Natural killer cell (primary cell): ENCODE data around the gene TSSK6. TPM values are rescaled to one million over a fixed set of nuclear protein-coding genes. Genes with fewer than 3 reads are reported as not detected.

Experiments
- ATAC-seq, 3 donors: fragments of 150-1000 bp in 2 of 3; fragments of 200-7000 bp in 1 of 3; cut with Tn5 transposase; 1 replicate in 1 of 3; 2 replicates in 2 of 3; pipeline ENCODE4 v1.10.0; 2021; ENCODE audit warnings: mild to moderate bottlenecking in 2 of 3, moderate library complexity in 2 of 3
- DNase-seq, 2 donors: peaks; one replicate each; pipeline versions ENCODE4 v3.0.0 to v3.0.0-alpha.2; 2013 to 2021; ENCODE audit warnings: mixed read lengths in 1 of 2
- H3K27ac ChIP-seq: one replicate; pipeline ENCODE4 v1.5.1; 2013; ENCODE audit warnings: mild to moderate bottlenecking, low read length
- H3K27me3 ChIP-seq: one replicate; pipeline ENCODE4 v1.6.1; 2013; ENCODE audit warnings: low read length; ENCODE audit not compliant: control insufficient read depth, insufficient read depth
- H3K36me3 ChIP-seq: one replicate; pipeline ENCODE4 v1.6.1; 2013; ENCODE audit warnings: low read length; ENCODE audit not compliant: control insufficient read depth, insufficient read depth
- H3K4me1 ChIP-seq: one replicate; pipeline ENCODE4 v1.6.1; 2013; ENCODE audit warnings: low read length; ENCODE audit not compliant: control insufficient read depth, insufficient read depth
- H3K4me3 ChIP-seq: one replicate; pipeline ENCODE4 v1.5.1; 2013; ENCODE audit warnings: low read length
- H3K9me3 ChIP-seq: one replicate; pipeline ENCODE4 v1.6.1; 2013; ENCODE audit warnings: low read length; ENCODE audit not compliant: control insufficient read depth, insufficient read depth
- H3K27ac Mint-ChIP-seq, 2 donors: one replicate each; pipeline ENCODE4 v1.8.0; 2022; ENCODE audit warnings: mild to moderate bottlenecking in 2 of 2, mixed read lengths in 2 of 2, moderate library complexity in 1 of 2
- H3K27me3 Mint-ChIP-seq, 2 donors: one replicate each; pipeline ENCODE4 v1.8.0; 2022; ENCODE audit warnings: low read depth in 2 of 2, mixed read lengths in 2 of 2
- H3K36me3 Mint-ChIP-seq: one replicate; pipeline ENCODE4 v1.8.0; 2022; ENCODE audit warnings: mixed read lengths
- H3K4me1 Mint-ChIP-seq, 2 donors: one replicate each; pipeline ENCODE4 v1.8.0; 2022; ENCODE audit warnings: mixed read lengths in 2 of 2
- H3K4me3 Mint-ChIP-seq: one replicate; pipeline ENCODE4 v1.8.0; 2022; ENCODE audit warnings: mild to moderate bottlenecking, moderate library complexity, mixed read lengths
- H3K9me3 Mint-ChIP-seq, 2 donors: one replicate each; pipeline ENCODE4 v1.8.0; 2022; ENCODE audit warnings: mixed read lengths in 2 of 2
- WGBS: methylation state at CpG from one replicate; pipeline ENCODE4 v1.1.7; 2013; ENCODE audit warnings: missing lambda C conversion rate; ENCODE audit not compliant: insufficient coverage; 5-methylcytosine and 5-hydroxymethylcytosine counted together
- intact Hi-C: fragments of 100-400 bp; cut with micrococcal nuclease; formaldehyde crosslinking; loops from one replicate; pipeline ENCODE4 v1.14.2; 2022
- total RNA-seq, 4 donors: library from RNA; stranded (reverse); fragments of 120-200 nt in 1 of 4; gene quantifications; one replicate each; pipeline versions ENCODE4 v1.2.3 to v1.2.4, GENCODE V29; 2013 to 2022
- TF ChIP-seq, protein P1 (sequence below): fragments of 200-600 bp; IDR thresholded peaks from one replicate; pipeline ENCODE4 v1.8.0; 2022; ENCODE audit warnings: antibody characterized with exemption

TSSK6 gene
- total RNA-seq, 3 donors from 2014 or later (not counting 1 experiment from before 2014, with no cell fraction given): 2.2 to 2.5 (median 2.3) TPM

DNA sequence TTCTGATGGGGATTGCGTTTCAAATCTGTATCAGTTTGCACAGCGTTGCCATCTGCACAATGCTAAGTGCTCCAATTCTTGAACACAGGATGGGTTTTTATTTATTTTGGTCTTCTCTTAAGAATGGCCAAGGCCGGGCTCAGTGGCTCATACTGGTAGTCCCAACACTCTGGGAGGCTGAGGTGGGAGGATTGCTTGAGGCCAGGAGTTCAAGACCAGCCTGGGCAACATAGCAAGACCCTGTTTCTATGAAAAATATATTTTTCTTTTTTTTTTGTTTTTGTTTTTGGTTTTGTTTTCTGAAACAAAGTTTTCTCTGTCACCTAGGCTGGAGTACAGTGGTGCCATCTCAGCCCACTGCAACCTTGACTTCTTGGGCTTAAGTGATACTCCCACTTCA is 7.8 kb upstream of the TSSK6 start:
- Mint-ChIP-seq H3K4me3 (no peak overlapping the region), H3K9me3 (no peaks in the 10 kb centered on the region), H3K36me3 (no peaks in the 10 kb centered on the region), H3K27me3 (no peaks in the 10 kb centered on the region), H3K4me1 (peaks cover 12 to 26% of the 10 kb centered on the region in 2 donors), H3K27ac (no peak overlapping the region)
- H3K4me1 ChIP-seq: peaks cover 7% of the 10 kb centered on the region
- H3K27ac ChIP-seq: no peak overlapping the region
- WGBS: 100% methylated on average over 3 of the region's 3 CpGs
- DNase-seq: no peak
- TF ChIP-seq, protein P1, sequence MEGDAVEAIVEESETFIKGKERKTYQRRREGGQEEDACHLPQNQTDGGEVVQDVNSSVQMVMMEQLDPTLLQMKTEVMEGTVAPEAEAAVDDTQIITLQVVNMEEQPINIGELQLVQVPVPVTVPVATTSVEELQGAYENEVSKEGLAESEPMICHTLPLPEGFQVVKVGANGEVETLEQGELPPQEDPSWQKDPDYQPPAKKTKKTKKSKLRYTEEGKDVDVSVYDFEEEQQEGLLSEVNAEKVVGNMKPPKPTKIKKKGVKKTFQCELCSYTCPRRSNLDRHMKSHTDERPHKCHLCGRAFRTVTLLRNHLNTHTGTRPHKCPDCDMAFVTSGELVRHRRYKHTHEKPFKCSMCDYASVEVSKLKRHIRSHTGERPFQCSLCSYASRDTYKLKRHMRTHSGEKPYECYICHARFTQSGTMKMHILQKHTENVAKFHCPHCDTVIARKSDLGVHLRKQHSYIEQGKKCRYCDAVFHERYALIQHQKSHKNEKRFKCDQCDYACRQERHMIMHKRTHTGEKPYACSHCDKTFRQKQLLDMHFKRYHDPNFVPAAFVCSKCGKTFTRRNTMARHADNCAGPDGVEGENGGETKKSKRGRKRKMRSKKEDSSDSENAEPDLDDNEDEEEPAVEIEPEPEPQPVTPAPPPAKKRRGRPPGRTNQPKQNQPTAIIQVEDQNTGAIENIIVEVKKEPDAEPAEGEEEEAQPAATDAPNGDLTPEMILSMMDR: no peak
- H3K27me3 ChIP-seq: no peaks in the 10 kb centered on the region
- no peaks in the 10 kb centered on the region for H3K9me3 ChIP-seq
- no peak overlapping the region for H3K4me3 ChIP-seq
- peaks cover 22% of the 10 kb centered on the region for H3K36me3 ChIP-seq
- no peak for ATAC-seq
- intact Hi-C loops: no loop called here

DNA sequence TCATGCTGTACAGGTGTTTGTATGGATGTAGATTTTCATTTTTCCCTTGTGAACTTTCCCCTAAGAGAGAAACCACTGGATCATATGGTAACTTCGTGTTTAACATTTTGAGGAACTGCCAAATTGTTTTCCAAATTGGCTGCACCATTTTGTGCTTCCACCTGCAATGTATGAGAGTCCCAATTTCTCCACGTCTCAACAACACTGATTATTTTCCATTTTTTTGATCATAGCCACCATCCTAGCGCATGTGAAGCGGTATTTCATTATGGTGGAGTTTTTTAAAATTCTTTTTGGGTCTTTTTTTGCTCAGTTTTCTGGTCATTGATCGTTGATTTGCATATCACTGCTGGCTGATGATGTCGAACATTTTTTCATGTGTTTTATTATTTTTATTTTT is 5.6 kb upstream of the TSSK6 start:
- 84% methylated on average over 4 of the region's 6 CpGs for WGBS
- Mint-ChIP-seq H3K4me1 (peaks cover 12 to 24% of the 10 kb centered on the region in 2 donors), H3K27me3 (no peaks in the 10 kb centered on the region), H3K4me3 (no peak overlapping the region), H3K27ac (no peak overlapping the region), H3K9me3 (no peaks in the 10 kb centered on the region), H3K36me3 (no peaks in the 10 kb centered on the region)
- Histone ChIP-seq H3K4me3 (no peak overlapping the region), H3K36me3 (peaks cover 12% of the 10 kb centered on the region), H3K4me1 (peaks cover 18% of the 10 kb centered on the region), H3K27ac (no peak overlapping the region), H3K27me3 (no peaks in the 10 kb centered on the region), H3K9me3 (no peaks in the 10 kb centered on the region)
- TF ChIP-seq, protein P1: no peak
- intact Hi-C loops: no loop called here
- ATAC-seq (no peak), DNase-seq (no peak)

DNA sequence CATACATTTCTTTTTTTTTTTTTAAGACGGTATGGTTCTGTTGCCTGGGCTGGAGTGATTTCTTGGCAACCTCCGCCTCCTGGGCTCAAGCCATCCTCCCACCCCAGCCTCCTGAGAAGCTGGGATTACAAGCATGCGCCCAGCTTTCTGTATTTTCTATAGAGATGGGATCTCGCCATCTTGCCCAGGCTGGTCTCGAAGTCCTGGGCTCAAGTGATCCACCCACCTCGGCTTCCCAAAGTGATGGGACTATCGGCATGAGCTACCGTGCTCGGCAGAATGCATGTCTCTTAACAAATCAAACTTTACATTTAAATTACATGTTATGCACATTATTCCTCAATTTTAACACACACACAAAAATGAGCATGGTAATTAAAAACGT is 1.9 kb upstream of the TSSK6 start:
- ATAC-seq: no peak
- no peak for DNase-seq
- Histone ChIP-seq H3K36me3 (peaks cover 4% of the 10 kb centered on the region), H3K4me3 (no peak overlapping the region), H3K27me3 (no peaks in the 10 kb centered on the region), H3K4me1 (peaks cover 31% of the 10 kb centered on the region), H3K9me3 (no peaks in the 10 kb centered on the region), H3K27ac (no peak overlapping the region)
- intact Hi-C loops: no loop called here
- Mint-ChIP-seq H3K9me3 (no peaks in the 10 kb centered on the region), H3K4me1 (peaks cover 12 to 25% of the 10 kb centered on the region in 2 donors), H3K36me3 (no peaks in the 10 kb centered on the region), H3K4me3 (peak overlapping the region; percentile 95), H3K27ac (no peak overlapping the region), H3K27me3 (no peaks in the 10 kb centered on the region)
- TF ChIP-seq, protein P1: no peak
- WGBS: 95% methylated on average over 8 of the region's 10 CpGs
